Activated CD4-positive, alpha-beta memory T cell treated with anti-CD3 and anti-CD28 coated beads for 36 hours (primary cell): ENCODE data around the gene FGD5. TPM values are rescaled to one million over a fixed set of nuclear protein-coding genes. Genes with fewer than 3 reads are reported as not detected.

Experiments used
- CTCF ChIA-PET: fragments of 350-600 bp; sonication (Branson Sonifier 250); formaldehyde crosslinking; loops from one replicate; lab custom pipeline; 2021; ENCODE audit warnings: antibody characterized with exemption, inconsistent platforms; lab: Charles Lee
- POLR2A ChIA-PET: fragments of 350-600 bp; sonication (Branson Sonifier 250); formaldehyde crosslinking; loops from one replicate; lab custom pipeline; 2021; ENCODE audit warnings: antibody characterized with exemption; lab: Charles Lee
- DNase-seq: peaks from one replicate; pipeline ENCODE4 v3.0.0-alpha.2; 2020
- H3K27ac Mint-ChIP-seq: one replicate; pipeline ENCODE4 v1.8.0; 2021; ENCODE audit warnings: mixed read lengths
- H3K27me3 Mint-ChIP-seq: one replicate; pipeline ENCODE4 v1.8.0; 2021; ENCODE audit warnings: mixed read lengths
- H3K36me3 Mint-ChIP-seq: one replicate; pipeline ENCODE4 v1.8.0; 2021; ENCODE audit warnings: mixed read lengths
- H3K4me1 Mint-ChIP-seq: one replicate; pipeline ENCODE4 v1.8.0; 2021; ENCODE audit warnings: low read depth, mixed read lengths
- H3K4me3 Mint-ChIP-seq: one replicate; pipeline ENCODE4 v1.8.0; 2021; ENCODE audit warnings: mild to moderate bottlenecking, mixed read lengths
- H3K9me3 Mint-ChIP-seq: one replicate; pipeline ENCODE4 v1.8.0; 2021; ENCODE audit warnings: mixed read lengths
- intact Hi-C: fragments of 100-400 bp; cut with micrococcal nuclease; formaldehyde crosslinking; loops from one replicate; pipeline ENCODE4 v1.15.1; 2023
- total RNA-seq, 2 experiments: library from RNA; stranded (reverse); gene quantifications; one replicate each; pipeline ENCODE4 v1.2.3, GENCODE V29; 2021

FGD5 gene
- total RNA-seq, 2 experiments from 2014 or later = 0.12 TPM; not detected in 1

DNA sequence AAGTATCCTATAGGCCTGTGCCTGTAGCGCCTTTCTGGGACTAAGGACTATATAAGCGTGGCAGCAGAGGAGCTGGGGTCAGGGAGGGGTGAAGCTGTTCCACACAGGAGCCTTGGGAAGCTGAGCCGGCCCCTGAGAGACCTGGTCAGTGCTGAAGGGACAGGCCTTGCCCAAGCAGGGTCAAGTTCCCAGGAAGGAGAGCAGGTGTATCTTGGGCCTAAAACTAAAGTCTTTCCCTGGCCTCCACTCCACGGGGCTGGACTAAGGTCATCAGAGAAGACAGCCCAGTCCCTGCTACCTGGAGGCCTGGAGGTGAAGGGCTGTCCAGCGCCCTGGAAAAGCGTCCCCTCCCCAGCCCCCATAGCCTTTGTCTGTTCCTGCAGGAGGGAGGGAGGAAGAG, 104.7 kb downstream of the FGD5 start:
- no peaks in the 10 kb centered on the region for H3K9me3 Mint-ChIP-seq
- ChIA-PET CTCF (interaction anchor here (0.6 to 1.4 kb wide), 6 partner anchors 10 to 720 kb away, joined by 3 to 4 read pairs (median 3); no protein-coding TSS in a partner anchor), POLR2A (no interaction called here)
- no peaks in the 10 kb centered on the region for H3K4me1 Mint-ChIP-seq
- no peak overlapping the region for H3K4me3 Mint-ChIP-seq
- H3K36me3 Mint-ChIP-seq = no peaks in the 10 kb centered on the region
- intact Hi-C loops = loop anchor here (10.0 kb wide), 1 partner anchor 1029 kb away; no protein-coding TSS in a partner anchor
- DNase-seq = no peak
- no peak overlapping the region for H3K27ac Mint-ChIP-seq
- H3K27me3 Mint-ChIP-seq = no peaks in the 10 kb centered on the region

DNA sequence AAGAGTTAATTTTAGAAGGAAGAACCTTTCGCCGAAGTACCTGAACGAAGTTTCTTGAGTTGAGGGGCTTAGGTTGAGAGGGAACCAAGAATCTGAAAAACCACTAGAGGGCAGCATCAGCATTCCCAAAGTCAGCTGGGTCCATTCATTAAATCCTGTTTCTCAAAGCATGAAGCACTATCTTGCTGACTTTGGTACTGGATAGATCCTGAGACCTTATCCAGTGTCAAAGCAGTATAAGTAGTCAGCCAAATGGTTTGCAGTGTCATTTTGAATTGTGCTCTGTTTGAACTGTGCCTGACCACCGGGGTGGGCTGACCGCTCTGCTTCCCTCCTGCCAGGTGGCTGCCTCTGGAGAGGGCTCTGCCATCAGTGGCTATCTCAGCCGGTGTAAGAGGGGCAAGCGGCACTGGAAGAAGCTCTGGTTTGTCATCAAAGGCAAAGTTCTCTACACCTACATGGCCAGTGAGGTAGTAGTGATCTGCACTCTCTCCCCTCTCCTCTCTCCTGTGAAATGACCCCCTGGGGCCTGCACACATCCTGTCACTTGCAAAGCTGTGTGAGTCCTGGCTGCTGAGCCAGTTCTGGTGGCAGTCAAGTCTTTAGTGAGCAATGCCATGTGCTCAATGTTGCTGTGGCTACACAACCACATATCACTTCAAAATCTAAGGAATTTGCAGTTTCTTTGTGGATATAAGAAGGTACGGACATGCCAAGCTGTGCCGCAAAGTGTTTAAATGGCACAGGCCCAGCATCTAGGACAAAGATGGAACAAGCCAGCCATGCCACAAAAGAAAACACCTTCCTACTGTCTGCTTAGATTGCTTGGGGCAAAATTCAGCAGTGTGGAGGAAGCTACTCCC, 107.2 kb downstream of the FGD5 start:
- ChIA-PET CTCF (interaction anchor here (0.7 to 2.0 kb wide), 12 partner anchors 12 to 294 kb away, joined by 3 to 11 read pairs (median 5); partner anchors contain the start of gene MRPS25), POLR2A (interaction anchor here (0.9 kb wide), 1 partner anchor 140 kb away, joined by 3 read pairs; the partner anchor contains the start of gene MRPS25)
- Mint-ChIP-seq H3K27ac (no peak overlapping the region), H3K36me3 (no peaks in the 10 kb centered on the region), H3K4me3 (no peak overlapping the region), H3K9me3 (no peaks in the 10 kb centered on the region), H3K4me1 (no peaks in the 10 kb centered on the region), H3K27me3 (no peaks in the 10 kb centered on the region)
- intact Hi-C loops = loop anchor here (1.0 to 10.0 kb wide), 3 partner anchors 182 to 1031 kb away; partner anchors contain the start of gene CAPN7
- peak; percentile 40 for DNase-seq

DNA sequence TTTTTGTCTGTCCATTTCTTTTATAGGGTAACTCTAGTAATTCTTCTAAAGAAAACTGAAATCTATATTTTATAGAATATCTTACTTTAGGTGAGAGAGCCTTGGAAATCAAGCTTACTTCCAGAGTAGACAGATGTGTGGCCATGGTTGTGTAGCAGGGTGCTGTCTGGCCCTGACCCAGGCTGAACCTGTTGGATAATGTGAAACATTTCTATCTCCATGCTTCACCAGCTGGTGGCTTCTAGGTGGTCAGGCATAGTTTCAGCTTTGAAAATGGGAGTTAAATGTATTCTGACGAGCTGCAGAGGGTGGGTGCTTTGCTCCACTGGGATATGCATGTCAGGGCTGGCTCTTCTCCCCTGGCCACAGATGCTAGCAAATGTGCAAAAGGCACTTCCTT, 107.8 kb downstream of the FGD5 start:
- intact Hi-C loops = loop anchor here (5.0 to 10.0 kb wide), 2 partner anchors 281 to 1032 kb away; partner anchors contain the start of gene CAPN7
- Mint-ChIP-seq H3K27ac (no peak overlapping the region), H3K4me3 (no peak overlapping the region), H3K4me1 (no peaks in the 10 kb centered on the region), H3K36me3 (no peaks in the 10 kb centered on the region), H3K27me3 (no peaks in the 10 kb centered on the region), H3K9me3 (no peaks in the 10 kb centered on the region)
- CTCF ChIA-PET = interaction anchor here (0.7 to 2.0 kb wide), 15 partner anchors 8 to 295 kb away, joined by 3 to 11 read pairs (median 5); partner anchors contain the start of gene MRPS25
- POLR2A ChIA-PET = interaction anchor here (0.9 kb wide), 1 partner anchor 139 kb away, joined by 3 read pairs; the partner anchor contains the start of gene MRPS25
- no peak for DNase-seq

DNA sequence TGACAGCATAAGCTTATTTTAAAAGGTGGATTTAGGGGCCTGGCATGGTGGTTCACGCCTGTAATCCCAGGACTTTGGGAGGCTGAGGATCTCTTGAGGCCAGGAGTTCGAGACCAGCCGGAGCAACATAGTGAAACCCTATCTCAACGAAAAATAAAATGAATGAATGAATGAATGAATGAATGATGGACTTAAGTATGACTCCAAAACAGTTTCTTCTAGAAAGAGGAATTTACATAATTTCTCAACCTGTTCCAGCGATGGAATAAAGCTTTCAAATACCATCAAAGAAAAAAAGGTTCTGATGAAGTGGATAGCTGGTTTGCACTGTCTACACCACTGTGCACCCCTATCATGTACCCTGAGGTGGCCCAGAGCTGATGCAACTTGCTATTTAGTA, 108.5 kb downstream of the FGD5 start:
- intact Hi-C loops = loop anchor here (5.0 to 10.0 kb wide), 2 partner anchors 280 to 1033 kb away; partner anchors contain the start of gene CAPN7
- no peaks in the 10 kb centered on the region for H3K9me3 Mint-ChIP-seq
- ChIA-PET CTCF (interaction anchor here (1.0 to 2.0 kb wide), 5 partner anchors 9 to 296 kb away, joined by 4 to 11 read pairs (median 5); partner anchors contain the start of gene MRPS25), POLR2A (no interaction called here)
- H3K4me1 Mint-ChIP-seq = no peaks in the 10 kb centered on the region
- no peak overlapping the region for H3K4me3 Mint-ChIP-seq
- DNase-seq = no peak
- no peaks in the 10 kb centered on the region for H3K36me3 Mint-ChIP-seq
- H3K27me3 Mint-ChIP-seq = no peaks in the 10 kb centered on the region
- no peak overlapping the region for H3K27ac Mint-ChIP-seq

DNA sequence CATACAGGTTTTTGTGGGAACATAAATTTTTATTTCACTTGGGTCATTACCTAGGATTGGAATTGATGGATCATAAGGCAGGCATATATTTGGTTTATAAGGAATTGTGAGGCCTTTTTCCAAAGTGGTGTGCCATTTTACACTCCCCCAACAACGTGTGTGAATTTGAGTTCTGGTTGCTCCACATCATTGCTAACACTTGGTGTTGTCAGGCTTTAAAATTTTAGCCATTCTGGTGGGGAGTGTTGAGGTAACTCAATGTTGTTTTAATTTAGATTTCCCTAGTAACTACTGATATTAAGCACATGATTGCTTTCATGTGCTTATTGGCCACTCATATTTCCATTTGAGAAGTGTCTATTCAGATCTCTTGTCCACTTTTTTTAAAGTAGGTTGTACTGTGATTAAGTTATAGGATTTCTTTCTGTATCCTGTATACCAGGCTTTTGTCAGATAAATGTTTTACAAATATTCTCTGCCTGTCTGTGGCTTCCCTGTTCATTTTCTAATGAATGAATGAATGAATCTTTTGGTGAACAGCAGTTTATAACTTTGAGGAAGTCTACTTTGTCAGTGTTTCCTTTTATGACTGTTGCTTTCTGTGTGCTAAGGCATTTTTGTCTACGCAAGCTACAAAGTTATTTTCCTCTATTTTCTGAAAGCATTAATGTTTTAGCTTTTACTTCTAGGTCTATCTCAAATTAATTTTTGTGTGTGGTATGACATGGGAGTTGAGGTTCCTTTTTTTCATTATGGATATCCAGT, 110.7 kb downstream of the FGD5 start:
- intact Hi-C loops = loop anchor here (5.0 to 10.0 kb wide), 2 partner anchors 278 to 1035 kb away; partner anchors contain the start of gene CAPN7

DNA sequence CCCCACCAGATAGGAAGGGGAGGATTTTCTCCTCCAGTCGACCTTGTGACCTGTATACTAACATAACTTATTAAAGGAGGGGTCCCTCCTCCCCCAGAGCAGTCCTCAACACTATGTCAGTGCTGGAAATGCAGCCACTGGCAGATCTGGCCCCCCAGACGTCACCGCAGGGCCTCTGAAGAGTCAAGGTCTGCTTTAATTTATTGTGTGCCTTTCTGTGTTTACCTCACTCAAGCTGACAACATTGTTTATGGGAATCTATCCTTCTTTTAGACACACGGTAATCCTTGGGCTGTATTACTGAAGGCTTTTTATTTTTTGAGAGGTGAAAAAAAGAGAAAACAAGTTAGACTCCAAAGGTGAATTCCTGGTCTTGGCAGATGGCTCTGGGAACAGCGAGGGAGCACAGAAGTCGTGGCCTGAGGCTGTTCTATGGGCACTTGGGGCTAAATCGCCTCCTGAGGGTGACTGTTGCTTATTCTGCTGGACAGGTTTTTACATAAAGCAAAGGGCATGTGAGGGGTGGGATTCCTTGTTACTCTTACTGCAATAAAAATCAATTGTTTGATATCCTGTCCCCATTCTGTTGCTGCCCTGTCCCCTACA, 115.2 kb downstream of the FGD5 start:
- Mint-ChIP-seq H3K9me3 (no peaks in the 10 kb centered on the region), H3K4me1 (no peaks in the 10 kb centered on the region), H3K4me3 (no peak overlapping the region), H3K27ac (no peak overlapping the region), H3K36me3 (no peaks in the 10 kb centered on the region), H3K27me3 (no peaks in the 10 kb centered on the region)
- ChIA-PET POLR2A (no interaction called here), CTCF (no interaction called here)
- no peak for DNase-seq
- intact Hi-C loops = no loop called here

More for the DNA sequence above, 110.7 kb downstream of the FGD5 start:
- CTCF ChIA-PET = interaction anchor here (0.7 to 1.0 kb wide), 2 partner anchors 8 to 718 kb away, joined by 3 to 5 read pairs; no protein-coding TSS in a partner anchor
- H3K4me3 Mint-ChIP-seq = no peak overlapping the region
- DNase-seq = no peak
- POLR2A ChIA-PET = no interaction called here
- no peaks in the 10 kb centered on the region for H3K36me3 Mint-ChIP-seq
- H3K9me3 Mint-ChIP-seq = no peaks in the 10 kb centered on the region
- H3K27me3 Mint-ChIP-seq = no peaks in the 10 kb centered on the region
- no peak overlapping the region for H3K27ac Mint-ChIP-seq
- no peaks in the 10 kb centered on the region for H3K4me1 Mint-ChIP-seq

DNA sequence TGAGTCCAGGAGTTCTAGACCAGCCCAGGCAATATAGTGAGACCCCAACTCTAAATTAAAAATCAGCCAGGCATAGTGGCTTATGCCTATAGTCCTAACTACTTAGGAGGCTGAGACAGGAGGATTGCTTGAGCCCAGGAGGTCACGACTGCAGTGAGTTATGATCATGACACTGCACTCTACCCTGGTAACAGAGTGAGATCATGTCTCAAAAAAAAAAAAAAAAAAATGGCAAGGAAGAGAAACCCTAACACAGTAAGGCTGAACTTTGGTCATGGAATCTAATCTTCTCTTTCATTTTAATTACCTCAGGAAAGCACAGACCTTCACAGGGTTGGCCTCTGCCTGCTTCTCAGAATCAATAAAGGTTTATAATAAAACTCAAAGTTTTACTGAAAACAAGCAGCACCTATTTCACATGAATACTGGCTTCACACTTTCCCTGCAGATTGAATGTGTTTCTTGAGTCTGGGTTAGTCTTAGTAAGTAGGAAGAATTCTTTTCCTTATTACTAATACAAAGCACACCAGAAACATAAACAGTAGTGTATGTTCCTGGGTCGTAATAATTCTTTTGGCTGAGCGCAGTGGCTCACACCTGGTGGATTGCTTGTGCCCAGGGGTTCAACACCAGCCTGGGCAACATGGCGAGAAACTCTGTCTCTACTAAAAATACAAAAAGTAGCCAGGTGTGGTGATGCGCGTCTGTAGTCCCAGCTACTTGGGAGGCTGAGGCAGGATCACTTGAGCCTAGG, 117.0 kb downstream of the FGD5 start:
- ChIA-PET CTCF (interaction anchor here (2.0 kb wide), 1 partner anchor 15 kb away, joined by 6 read pairs; no protein-coding TSS in a partner anchor), POLR2A (no interaction called here)
- H3K4me3 Mint-ChIP-seq = no peak overlapping the region
- H3K27me3 Mint-ChIP-seq = no peaks in the 10 kb centered on the region
- intact Hi-C loops = no loop called here
- no peak overlapping the region for H3K27ac Mint-ChIP-seq
- DNase-seq = no peak
- no peaks in the 10 kb centered on the region for H3K4me1 Mint-ChIP-seq
- H3K9me3 Mint-ChIP-seq = no peaks in the 10 kb centered on the region
- no peaks in the 10 kb centered on the region for H3K36me3 Mint-ChIP-seq

DNA sequence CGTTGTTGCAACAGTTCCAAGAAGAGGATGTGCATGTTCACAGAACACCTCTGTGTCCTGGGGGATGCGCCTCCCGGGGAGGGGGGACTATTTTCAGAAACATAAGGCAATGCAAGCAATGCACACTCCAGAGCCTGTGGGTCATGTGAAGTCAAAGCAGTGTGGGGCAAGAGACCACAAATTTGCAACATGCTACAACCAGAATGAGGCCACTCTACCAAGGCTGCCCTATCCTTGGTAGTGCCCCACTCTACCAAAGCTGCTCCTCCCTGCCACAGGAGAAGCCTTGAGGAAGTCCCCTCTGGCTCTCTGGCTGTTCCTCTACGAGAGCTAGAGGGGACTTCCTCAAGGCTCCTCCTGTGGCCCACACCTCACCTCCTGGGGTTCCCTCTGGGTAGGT, 120.2 kb downstream of the FGD5 start:
- Mint-ChIP-seq H3K4me3 (no peak overlapping the region), H3K36me3 (peaks cover 3% of the 10 kb centered on the region), H3K27me3 (no peaks in the 10 kb centered on the region), H3K27ac (no peak overlapping the region), H3K4me1 (peaks cover 7% of the 10 kb centered on the region), H3K9me3 (no peaks in the 10 kb centered on the region)
- intact Hi-C loops = no loop called here
- CTCF ChIA-PET = no interaction called here
- DNase-seq = no peak
- POLR2A ChIA-PET = no interaction called here

DNA sequence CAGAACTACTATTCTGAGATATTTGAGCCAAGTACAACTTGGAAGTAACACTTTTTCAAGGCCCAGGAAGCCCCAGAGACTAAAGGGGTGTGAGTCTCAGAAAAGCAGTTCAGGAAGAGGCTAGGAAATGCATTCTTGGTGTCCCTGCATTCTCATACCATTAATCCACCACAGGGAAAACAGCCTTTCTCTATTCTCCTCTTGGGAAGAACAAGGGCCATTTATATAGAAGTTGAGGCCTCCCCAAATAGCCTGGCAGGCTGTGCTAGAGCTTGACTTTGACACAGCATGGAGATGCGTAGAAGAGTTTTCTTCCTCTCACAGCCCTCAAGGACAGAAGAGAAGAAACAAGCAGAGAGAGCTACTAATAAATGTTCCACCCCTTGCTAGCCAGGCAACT, 123.1 kb downstream of the FGD5 start:
- no peaks in the 10 kb centered on the region for H3K9me3 Mint-ChIP-seq
- H3K4me3 Mint-ChIP-seq = no peak overlapping the region
- peaks cover 24% of the 10 kb centered on the region for H3K4me1 Mint-ChIP-seq
- intact Hi-C loops = loop anchor here (10.0 kb wide), 1 partner anchor 507 kb away; no protein-coding TSS in a partner anchor
- no peaks in the 10 kb centered on the region for H3K27me3 Mint-ChIP-seq
- no peak overlapping the region for H3K27ac Mint-ChIP-seq
- POLR2A ChIA-PET = no interaction called here
- CTCF ChIA-PET = no interaction called here
- H3K36me3 Mint-ChIP-seq = peaks cover 15% of the 10 kb centered on the region
- no peak for DNase-seq

DNA sequence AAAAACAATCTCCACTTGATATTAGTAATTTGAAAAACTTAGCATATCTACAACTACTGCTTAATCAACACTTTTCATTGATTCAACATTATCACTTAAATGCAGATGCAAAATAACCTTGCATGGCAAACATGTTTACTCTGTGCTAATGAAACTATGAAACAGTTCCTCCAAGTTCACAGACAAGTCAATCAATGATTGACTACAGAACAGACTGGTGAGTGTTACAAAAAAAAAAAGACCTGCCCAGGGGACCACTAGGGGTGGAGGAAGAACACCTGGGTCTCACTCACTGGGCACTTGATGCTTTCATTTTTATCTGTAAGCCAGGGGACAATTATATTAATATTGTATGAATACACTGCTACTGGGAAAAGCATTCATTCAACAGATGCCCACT, 124.3 kb downstream of the FGD5 start:
- ChIA-PET CTCF (no interaction called here), POLR2A (no interaction called here)
- Mint-ChIP-seq H3K36me3 (peaks cover 15% of the 10 kb centered on the region), H3K4me3 (no peak overlapping the region), H3K27me3 (no peaks in the 10 kb centered on the region), H3K27ac (no peak overlapping the region), H3K9me3 (no peaks in the 10 kb centered on the region), H3K4me1 (peaks cover 24% of the 10 kb centered on the region)
- intact Hi-C loops = loop anchor here (10.0 kb wide), 1 partner anchor 508 kb away; no protein-coding TSS in a partner anchor
- no peak for DNase-seq
